KBM-7 (cell line): Measurements from ENCODE around the gene ACP3.
A peak's percentile ranks its signal among the peaks of the same experiment; 100 is the strongest.
"Not testable (repeated sequence)": the region's sequence is repeated elsewhere in the genome, so short reads cannot be mapped to it uniquely, and the experiment has no call there.

ENCODE experiments used
- DNase-seq: peaks from one replicate; pipeline ENCODE4 v3.0.0-alpha.2; 2015
- in situ Hi-C: fragments of 300-500 bp; cut with MboI; formaldehyde crosslinking; loops from 2 replicates; pipeline ENCODE4 v1.14.3; 2020; ENCODE audit warnings: low sequenced_read_pairs, low pct_unique_long_range_greater_than_20kb, mixed read lengths

Gene ACP3, protein sequence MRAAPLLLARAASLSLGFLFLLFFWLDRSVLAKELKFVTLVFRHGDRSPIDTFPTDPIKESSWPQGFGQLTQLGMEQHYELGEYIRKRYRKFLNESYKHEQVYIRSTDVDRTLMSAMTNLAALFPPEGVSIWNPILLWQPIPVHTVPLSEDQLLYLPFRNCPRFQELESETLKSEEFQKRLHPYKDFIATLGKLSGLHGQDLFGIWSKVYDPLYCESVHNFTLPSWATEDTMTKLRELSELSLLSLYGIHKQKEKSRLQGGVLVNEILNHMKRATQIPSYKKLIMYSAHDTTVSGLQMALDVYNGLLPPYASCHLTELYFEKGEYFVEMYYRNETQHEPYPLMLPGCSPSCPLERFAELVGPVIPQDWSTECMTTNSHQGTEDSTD

DNA sequence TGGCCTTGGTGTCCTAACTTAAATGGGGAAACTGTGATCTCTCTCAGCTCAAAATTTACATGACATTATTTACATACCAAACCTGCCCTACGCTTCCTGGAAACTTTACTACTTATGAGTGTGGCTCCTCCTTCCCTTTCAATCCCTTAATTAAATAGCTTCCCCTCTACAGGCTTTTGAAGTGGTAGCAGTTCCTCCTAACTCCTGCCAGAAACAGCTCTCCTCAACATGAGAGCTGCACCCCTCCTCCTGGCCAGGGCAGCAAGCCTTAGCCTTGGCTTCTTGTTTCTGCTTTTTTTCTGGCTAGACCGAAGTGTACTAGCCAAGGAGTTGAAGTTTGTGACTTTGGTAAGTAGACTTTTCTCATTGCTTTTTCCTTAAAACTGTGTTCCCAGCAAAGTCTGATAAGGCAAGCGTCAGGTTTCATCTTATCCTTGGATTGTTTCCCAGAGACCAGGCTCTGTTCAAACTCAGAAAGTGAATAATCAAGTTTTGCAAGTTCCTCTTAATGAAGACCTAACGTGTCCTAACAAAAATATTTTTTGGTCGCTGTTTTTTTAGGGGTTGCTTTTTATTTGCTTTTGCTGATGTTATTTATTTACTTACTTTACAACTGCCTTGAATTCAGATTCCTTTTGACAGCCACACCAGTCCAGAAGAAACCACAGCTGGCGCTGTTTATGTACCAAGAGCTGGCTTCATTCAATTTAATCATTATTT is at the start of gene ACP3:
Gene ACP3 (plus strand): TSS at position 179 of the 720 bp plus-strand sequence. CDS start 50 bp downstream, at position 229.
- peak; percentile 96 for DNase-seq
- in situ Hi-C loops = no loop called here

- DNase-seq = peak; percentile 79
- in situ Hi-C loops = no loop called here
Measured at GRCh38 chr3:132268956-132269355, 48.3 kb upstream of the ACP3 start.

DNA sequence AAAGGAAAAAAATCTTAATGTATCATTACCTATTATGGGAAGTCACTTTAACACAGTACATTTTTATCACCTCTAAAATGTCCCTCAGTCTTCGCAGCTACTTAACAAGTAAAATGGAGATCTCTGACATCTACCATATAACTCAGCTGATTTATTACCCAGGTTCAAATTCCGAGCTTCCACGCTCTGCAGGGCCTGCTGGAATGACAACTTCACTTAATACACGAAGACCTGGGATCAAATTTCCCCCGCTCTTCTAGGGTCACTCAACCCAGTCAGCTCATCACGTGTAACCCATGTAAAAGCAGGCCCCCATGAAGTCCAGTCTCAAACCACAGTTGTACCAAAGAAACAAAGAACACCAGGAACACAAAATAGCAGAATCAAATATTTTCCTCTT is 44.2 kb upstream of the ACP3 start:
- in situ Hi-C loops = no loop called here
- DNase-seq = no peak

GRCh38 chr3:132276228-132276906 is 40.8 kb upstream of the ACP3 start:
- in situ Hi-C loops = no loop called here
- DNase-seq = no peak

GRCh38 chr3:132279030-132279429 is 38.2 kb upstream of the ACP3 start:
- DNase-seq = no peak
- in situ Hi-C loops = no loop called here

- in situ Hi-C loops = no loop called here
- peak; percentile 95 for DNase-seq
Measured at GRCh38 chr3:132283440-132283839, 33.8 kb upstream of the ACP3 start.

GRCh38 chr3:132283916-132284405 is 33.2 kb upstream of the ACP3 start:
- in situ Hi-C loops = no loop called here
- no peak for DNase-seq

DNA sequence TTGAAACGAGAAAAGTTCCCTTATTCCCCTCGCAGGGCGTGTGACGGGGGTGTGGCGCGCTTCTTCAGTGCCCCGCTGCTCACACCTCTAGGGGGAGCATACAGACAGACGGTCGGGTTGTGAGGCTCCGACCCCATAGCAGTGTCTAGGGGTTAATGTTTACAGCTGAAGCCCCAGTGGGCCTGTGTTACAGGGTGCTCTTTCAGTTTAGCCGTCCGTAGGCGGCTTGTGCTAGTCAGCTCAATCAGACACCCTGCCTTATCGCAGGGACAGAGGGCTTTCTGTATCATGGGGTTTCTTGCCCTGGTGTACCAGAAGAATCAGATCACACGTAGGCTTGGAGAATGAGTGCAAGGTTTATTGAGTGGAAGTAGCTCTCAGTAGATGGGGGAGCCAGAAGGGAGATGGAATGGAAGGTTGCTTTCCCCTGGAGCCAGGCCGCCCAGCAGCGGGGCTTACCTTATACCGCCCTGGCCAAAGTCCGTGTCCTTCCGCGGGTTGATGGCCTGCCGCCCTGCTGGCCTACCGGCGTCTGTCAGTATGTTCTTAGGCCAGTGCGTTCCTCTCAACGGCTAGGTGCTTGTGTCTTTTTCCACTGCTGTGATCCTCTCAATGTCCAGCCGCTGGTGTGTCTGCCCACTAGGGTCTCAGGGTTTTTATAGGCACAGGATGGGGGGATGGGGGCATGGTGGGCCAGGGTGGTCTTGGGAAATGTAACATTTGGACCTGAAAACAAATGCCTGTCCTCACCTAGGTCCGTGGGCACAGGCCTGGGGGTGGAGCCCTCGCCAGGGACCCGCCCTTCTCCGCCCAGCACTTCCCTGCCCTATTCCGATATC is 32.2 kb upstream of the ACP3 start:
- in situ Hi-C loops = no loop called here
- DNase-seq = no peak

DNA sequence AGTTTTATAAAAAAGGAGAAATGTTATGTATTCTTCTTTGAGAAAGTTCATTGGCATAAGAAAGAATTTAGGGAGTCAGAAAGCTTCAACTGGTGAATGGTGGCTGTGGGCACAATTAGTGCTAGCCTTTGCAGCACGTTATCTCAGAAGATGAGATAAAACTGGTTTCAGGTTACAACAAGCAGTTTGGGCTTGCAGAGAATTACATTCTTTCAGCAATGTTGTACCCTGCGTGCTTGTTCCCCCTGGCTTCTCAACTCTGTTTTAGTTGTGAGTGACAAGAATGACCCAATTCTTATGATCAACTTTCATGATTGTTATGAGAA is 31.6 kb upstream of the ACP3 start:
- in situ Hi-C loops = no loop called here
- peak; percentile 37 for DNase-seq

DNA sequence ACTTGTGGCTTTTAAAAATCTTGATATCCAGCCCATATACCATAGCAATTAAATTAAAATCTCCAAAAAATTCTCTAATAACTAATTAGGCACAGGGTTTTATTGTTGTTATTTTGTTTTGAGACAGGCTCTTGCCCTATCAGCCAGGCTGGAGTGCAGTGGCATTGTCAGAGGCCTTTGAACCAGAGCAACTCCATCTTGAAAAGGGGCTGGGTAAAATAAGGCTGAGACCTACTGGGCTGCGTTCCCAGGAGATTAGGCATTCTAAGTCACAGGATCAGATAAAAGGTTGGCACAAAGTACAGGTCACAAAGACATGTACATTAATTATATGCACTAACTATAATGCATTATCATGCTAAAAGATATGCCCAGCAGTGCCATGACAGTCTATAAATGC is 31.2 kb upstream of the ACP3 start:
- in situ Hi-C loops = no loop called here
- no peak for DNase-seq

DNA sequence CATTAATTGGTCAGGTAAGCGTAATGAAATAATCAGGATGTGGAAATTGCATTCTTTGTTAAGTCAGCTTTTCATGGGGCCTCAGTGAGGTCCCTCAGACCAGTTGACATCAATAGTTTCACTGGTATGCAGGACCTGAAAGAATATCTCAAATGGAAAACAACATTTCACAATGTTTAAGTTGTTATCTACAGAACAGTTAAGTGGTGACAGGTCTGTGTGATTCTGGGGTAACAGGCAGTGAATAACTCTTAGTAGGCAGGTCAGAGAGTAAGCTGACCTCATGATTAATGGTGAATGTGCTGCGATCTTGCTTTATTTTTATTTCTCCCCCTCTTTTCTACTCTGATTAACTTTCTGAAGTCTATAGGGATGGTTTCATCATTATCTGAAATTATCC is 28.9 kb upstream of the ACP3 start:
- DNase-seq = no peak
- in situ Hi-C loops = no loop called here

DNA sequence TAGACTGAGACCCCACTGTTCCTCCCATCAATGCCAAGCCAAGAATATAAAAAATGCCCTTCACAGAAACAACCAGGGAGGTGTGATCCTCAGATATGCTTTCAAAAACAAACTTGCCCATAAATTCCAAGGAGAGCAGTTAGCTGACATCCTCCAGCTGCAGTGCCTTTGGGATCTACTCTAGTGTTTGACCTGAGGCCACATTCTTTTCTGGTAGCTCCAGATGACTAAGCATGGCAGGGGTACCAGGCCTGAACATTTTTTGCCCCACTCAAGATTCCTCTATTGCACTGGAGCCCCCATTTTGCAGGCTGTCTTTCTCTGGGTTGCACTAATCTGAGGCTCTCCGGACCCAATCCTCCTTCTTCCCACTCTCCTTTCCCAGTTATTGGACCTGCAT is 27.9 kb upstream of the ACP3 start:
- no peak for DNase-seq
- in situ Hi-C loops = no loop called here

DNA sequence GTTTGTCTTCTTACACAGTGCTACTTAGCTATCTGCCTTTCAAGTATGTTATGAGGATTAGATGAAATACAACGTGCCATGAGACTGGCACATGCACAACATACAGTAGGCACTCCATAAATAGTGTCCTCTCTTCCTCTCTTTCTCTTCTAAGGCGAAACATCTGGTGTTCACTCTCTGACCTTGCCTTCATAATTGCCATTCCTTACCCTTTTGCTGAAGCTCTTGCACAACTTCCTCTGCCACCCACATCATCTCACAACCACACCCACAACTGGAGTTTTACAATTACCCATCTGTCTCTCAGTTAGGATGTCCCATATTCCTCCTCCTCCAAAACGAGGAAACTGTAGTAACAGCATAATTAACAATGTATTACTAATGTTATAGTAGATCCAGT is 26.4 kb upstream of the ACP3 start:
- in situ Hi-C loops = no loop called here
- DNase-seq = peak; percentile 95

GRCh38 chr3:132292042-132292441 is 25.2 kb upstream of the ACP3 start:
- in situ Hi-C loops = no loop called here
- no peak for DNase-seq

- in situ Hi-C loops = no loop called here
- peak; percentile 94 for DNase-seq
Measured at GRCh38 chr3:132293251-132293650, 24.0 kb upstream of the ACP3 start.

DNA sequence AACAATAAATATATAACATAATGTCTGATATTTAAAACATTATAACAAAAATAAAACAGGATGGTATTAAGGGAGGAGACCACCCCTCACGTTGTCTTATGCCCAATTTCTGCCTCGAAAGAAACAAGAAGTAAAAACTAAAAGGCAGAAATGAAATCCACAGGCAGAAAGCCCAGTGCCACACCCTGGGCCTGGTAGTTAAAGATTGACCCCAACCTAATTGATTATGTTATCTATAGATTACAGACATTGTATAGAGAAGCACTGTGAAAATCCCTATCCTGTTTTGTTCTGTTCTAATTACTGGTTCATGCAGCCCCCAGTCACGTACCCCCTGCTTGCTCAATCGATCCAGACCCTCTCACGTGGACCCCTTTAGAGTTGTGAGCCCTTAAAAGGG is 22.3 kb upstream of the ACP3 start:
- no peak for DNase-seq

GRCh38 chr3:132303336-132304201 is 13.6 kb upstream of the ACP3 start:
- in situ Hi-C loops, DNase-seq: not testable (repeated sequence)

More for the DNA sequence above, 22.3 kb upstream of the ACP3 start:
- in situ Hi-C loops = no loop called here

- in situ Hi-C loops, DNase-seq: not testable (repeated sequence)
Measured at GRCh38 chr3:132304351-132304750, 12.9 kb upstream of the ACP3 start.
